ENCODE data around the gene TOMM40L. TPM values are rescaled to one million over a fixed set of nuclear protein-coding genes. Genes with fewer than 3 reads are reported as not detected.
"Not testable (repeated sequence)": the region's sequence is repeated elsewhere in the genome, so short reads cannot be mapped to it uniquely, and the experiment has no call there.

The TOMM40L gene
- total RNA-seq, 5 donors from 2014 or later (not counting 1 experiment from before 2014, with no cell fraction given), result 6.3 to 12.2 (median 11.0) TPM

- no peak for ATAC-seq (replicated peaks in 1 of 4)
- POLR2A ChIA-PET, result no interaction called here
These were observed 10.3 kb downstream of the TOMM40L start for GRCh38 chr1:161235957-161236775.

GRCh38 chr1:161238039-161238473, 12.2 kb downstream of the TOMM40L start, which contains the start of gene NR1I3:
TSS of gene NR1I3 (minus strand) at chr1:161238203. CDS start at chr1:161236565, 1,638 bp downstream.
- Mint-ChIP-seq H3K36me3 (no peaks in the 10 kb centered on the region), H3K9me3 (no peaks in the 10 kb centered on the region), H3K27me3 (peaks cover 2 to 5% of the 10 kb centered on the region in 2 donors), H3K27ac (no peak within 1 kb of the TSS), H3K4me1 (no peaks in the 10 kb centered on the region), H3K4me3 (no peak within 1 kb of the TSS)
- no peaks in the 10 kb centered on the region for H3K36me3 ChIP-seq (ENCODE audit: control insufficient read depth in 2 of 2, extremely low read depth in 1 of 2, insufficient read depth in 1 of 2, low read length in 1 of 2)
- H3K27ac ChIP-seq (ENCODE audit: low read length), result no peak within 1 kb of the TSS
- ATAC-seq (replicated peaks in 1 of 4) (no peak), DNase-seq (no peak)
- ChIA-PET CTCF (interaction anchor here in 1 of 2 donors (0.6 kb wide), 1 partner anchor 133 kb away, joined by 10 read pairs; no protein-coding TSS in a partner anchor), POLR2A (no interaction called here)
- H3K4me3 ChIP-seq (ENCODE audit: control insufficient read depth in 1 of 2, extremely low read depth in 1 of 2, low read length in 1 of 2), result no peak within 1 kb of the TSS
- H3K27me3 ChIP-seq (replicated peaks in 1 of 2; ENCODE audit: control insufficient read depth in 2 of 2, extremely low read depth in 1 of 2, insufficient read depth in 2 of 2, low read length in 1 of 2), result peaks cover 2 to 7% of the 10 kb centered on the region in 2 experiments
- no peaks in the 10 kb centered on the region for H3K9me3 ChIP-seq
- no peaks in the 10 kb centered on the region for H3K4me1 ChIP-seq (ENCODE audit: control insufficient read depth in 1 of 2, extremely low read depth in 1 of 2, insufficient read depth in 2 of 2, low read length in 2 of 2)
- 69% methylated on average over 3 of the region's 4 CpGs for WGBS (ENCODE audit: insufficient coverage)

More at GRCh38 chr1:161235957-161236775, 10.3 kb downstream of the TOMM40L start:
- H3K36me3 ChIP-seq (ENCODE audit: control insufficient read depth in 2 of 2, extremely low read depth in 1 of 2, insufficient read depth in 1 of 2, low read length in 1 of 2), result no peaks in the 10 kb centered on the region
- no peak overlapping the region for H3K4me3 Mint-ChIP-seq
- CTCF ChIA-PET, result interaction anchor here in 1 of 2 donors (0.7 to 1.0 kb wide), 2 partner anchors 10 to 77 kb away, joined by 3 to 4 read pairs; partner anchors contain the start of gene TOMM40L
- peaks cover 0 to 5% of the 10 kb centered on the region in 2 donors for H3K27me3 Mint-ChIP-seq
- no peaks in the 10 kb centered on the region for H3K4me1 Mint-ChIP-seq
- H3K9me3 Mint-ChIP-seq, result no peaks in the 10 kb centered on the region
- H3K27me3 ChIP-seq (replicated peaks in 1 of 2; ENCODE audit: control insufficient read depth in 2 of 2, extremely low read depth in 1 of 2, insufficient read depth in 2 of 2, low read length in 1 of 2), result peaks cover 2 to 7% of the 10 kb centered on the region in 2 experiments
- WGBS (ENCODE audit: insufficient coverage), result 83% methylated on average over 1 of the region's 5 CpGs
- no peak overlapping the region for H3K27ac Mint-ChIP-seq
- H3K9me3 ChIP-seq, result no peaks in the 10 kb centered on the region
- no peak overlapping the region for H3K27ac ChIP-seq (ENCODE audit: low read length)
- no peaks in the 10 kb centered on the region for H3K4me1 ChIP-seq (ENCODE audit: control insufficient read depth in 1 of 2, extremely low read depth in 1 of 2, insufficient read depth in 2 of 2, low read length in 2 of 2)
- H3K36me3 Mint-ChIP-seq, result no peaks in the 10 kb centered on the region
- DNase-seq, result no peak
- H3K4me3 ChIP-seq (ENCODE audit: control insufficient read depth in 1 of 2, extremely low read depth in 1 of 2, low read length in 1 of 2), result no peak overlapping the region

GRCh38 chr1:161241682-161242081, 15.8 kb downstream of the TOMM40L start:
- Mint-ChIP-seq H3K9me3 (no peaks in the 10 kb centered on the region), H3K27ac (no peak overlapping the region), H3K4me3 (no peak overlapping the region), H3K4me1 (no peaks in the 10 kb centered on the region), H3K36me3 (no peaks in the 10 kb centered on the region), H3K27me3 (peaks cover 2 to 9% of the 10 kb centered on the region in 2 donors)
- POLR2A ChIA-PET, result no interaction called here
- no peak for DNase-seq
- no peak for ATAC-seq (replicated peaks in 1 of 4)
- no peaks in the 10 kb centered on the region for H3K9me3 ChIP-seq
- no peaks in the 10 kb centered on the region for H3K36me3 ChIP-seq (ENCODE audit: control insufficient read depth in 2 of 2, extremely low read depth in 1 of 2, insufficient read depth in 1 of 2, low read length in 1 of 2)
- peaks cover 0 to 3% of the 10 kb centered on the region in 2 experiments for H3K27me3 ChIP-seq (replicated peaks in 1 of 2; ENCODE audit: control insufficient read depth in 2 of 2, extremely low read depth in 1 of 2, insufficient read depth in 2 of 2, low read length in 1 of 2)
- no peaks in the 10 kb centered on the region for H3K4me1 ChIP-seq (ENCODE audit: control insufficient read depth in 1 of 2, extremely low read depth in 1 of 2, insufficient read depth in 2 of 2, low read length in 2 of 2)
- H3K4me3 ChIP-seq (ENCODE audit: control insufficient read depth in 1 of 2, extremely low read depth in 1 of 2, low read length in 1 of 2), result no peak overlapping the region
- CTCF ChIA-PET, result no interaction called here
- WGBS (ENCODE audit: insufficient coverage), result no CpG with 5 or more reads among the region's 3 CpGs
- H3K27ac ChIP-seq (ENCODE audit: low read length), result no peak overlapping the region

- ChIA-PET CTCF (no interaction called here), POLR2A (no interaction called here)
- Histone ChIP-seq H3K36me3 (ENCODE audit: control insufficient read depth in 2 of 2, extremely low read depth in 1 of 2, insufficient read depth in 1 of 2, low read length in 1 of 2) (no peaks in the 10 kb centered on the region), H3K4me1 (ENCODE audit: control insufficient read depth in 1 of 2, extremely low read depth in 1 of 2, insufficient read depth in 2 of 2, low read length in 2 of 2) (no peaks in the 10 kb centered on the region), H3K27ac (ENCODE audit: low read length) (no peak overlapping the region), H3K4me3 (ENCODE audit: control insufficient read depth in 1 of 2, extremely low read depth in 1 of 2, low read length in 1 of 2) (no peak overlapping the region), H3K9me3 (no peaks in the 10 kb centered on the region), H3K27me3 (replicated peaks in 1 of 2; ENCODE audit: control insufficient read depth in 2 of 2, extremely low read depth in 1 of 2, insufficient read depth in 2 of 2, low read length in 1 of 2) (peaks cover 0 to 3% of the 10 kb centered on the region in 2 experiments)
- ATAC-seq (replicated peaks in 1 of 4) (no peak), DNase-seq (no peak)
- no peak overlapping the region for H3K27ac Mint-ChIP-seq
- no peaks in the 10 kb centered on the region for H3K36me3 Mint-ChIP-seq
- H3K27me3 Mint-ChIP-seq, result peaks cover 2 to 10% of the 10 kb centered on the region in 2 donors
- no peaks in the 10 kb centered on the region for H3K9me3 Mint-ChIP-seq
- WGBS (ENCODE audit: insufficient coverage), result 77% methylated on average over 1 of the region's 2 CpGs
- H3K4me1 Mint-ChIP-seq, result no peaks in the 10 kb centered on the region
- no peak overlapping the region for H3K4me3 Mint-ChIP-seq
These were observed 16.5 kb downstream of the TOMM40L start for GRCh38 chr1:161242313-161242712.

GRCh38 chr1:161244888-161245287, 19.0 kb downstream of the TOMM40L start:
- no peak overlapping the region for H3K27ac ChIP-seq (ENCODE audit: low read length)
- H3K27ac Mint-ChIP-seq, result no peak overlapping the region
- peaks cover 2 to 12% of the 10 kb centered on the region in 2 donors for H3K27me3 Mint-ChIP-seq

GRCh38 chr1:161250100-161250499, 24.2 kb downstream of the TOMM40L start:
- H3K4me1 ChIP-seq (ENCODE audit: control insufficient read depth in 1 of 2, extremely low read depth in 1 of 2, insufficient read depth in 2 of 2, low read length in 2 of 2); H3K4me1 Mint-ChIP-seq; POLR2A ChIA-PET; H3K27me3 ChIP-seq (replicated peaks in 1 of 2; ENCODE audit: control insufficient read depth in 2 of 2, extremely low read depth in 1 of 2, insufficient read depth in 2 of 2, low read length in 1 of 2); H3K27ac ChIP-seq (ENCODE audit: low read length); H3K4me3 Mint-ChIP-seq; H3K36me3 ChIP-seq (ENCODE audit: control insufficient read depth in 2 of 2, extremely low read depth in 1 of 2, insufficient read depth in 1 of 2, low read length in 1 of 2); H3K27ac Mint-ChIP-seq; H3K9me3 ChIP-seq; H3K36me3 Mint-ChIP-seq; DNase-seq; ATAC-seq (replicated peaks in 1 of 4); H3K27me3 Mint-ChIP-seq; H3K9me3 Mint-ChIP-seq; H3K4me3 ChIP-seq (ENCODE audit: control insufficient read depth in 1 of 2, extremely low read depth in 1 of 2, low read length in 1 of 2): not testable (repeated sequence)
- CTCF ChIA-PET, result interaction anchor here in 1 of 2 donors (0.8 kb wide), 1 partner anchor 25 kb away, joined by 9 read pairs; no protein-coding TSS in a partner anchor
- 83% methylated on average over 5 of the region's 5 CpGs for WGBS (ENCODE audit: insufficient coverage)

More at GRCh38 chr1:161244888-161245287, 19.0 kb downstream of the TOMM40L start:
- H3K4me3 ChIP-seq (ENCODE audit: control insufficient read depth in 1 of 2, extremely low read depth in 1 of 2, low read length in 1 of 2), result no peak overlapping the region
- no peaks in the 10 kb centered on the region for H3K4me1 ChIP-seq (ENCODE audit: control insufficient read depth in 1 of 2, extremely low read depth in 1 of 2, insufficient read depth in 2 of 2, low read length in 2 of 2)
- peaks cover 0 to 3% of the 10 kb centered on the region in 2 experiments for H3K27me3 ChIP-seq (replicated peaks in 1 of 2; ENCODE audit: control insufficient read depth in 2 of 2, extremely low read depth in 1 of 2, insufficient read depth in 2 of 2, low read length in 1 of 2)
- H3K9me3 ChIP-seq, result no peaks in the 10 kb centered on the region
- ChIA-PET CTCF (no interaction called here), POLR2A (no interaction called here)
- Mint-ChIP-seq H3K4me3 (no peak overlapping the region), H3K4me1 (no peaks in the 10 kb centered on the region), H3K36me3 (no peaks in the 10 kb centered on the region), H3K9me3 (no peaks in the 10 kb centered on the region)
- no peaks in the 10 kb centered on the region for H3K36me3 ChIP-seq (ENCODE audit: control insufficient read depth in 2 of 2, extremely low read depth in 1 of 2, insufficient read depth in 1 of 2, low read length in 1 of 2)
- ATAC-seq (replicated peaks in 1 of 4) (no peak), DNase-seq (no peak)
- WGBS (ENCODE audit: insufficient coverage), result 85% methylated on average over 4 of the region's 4 CpGs

Data from T-cell (primary cell).